ENCODE results near the gene CHRNB2.

The CHRNB2 gene

DNA sequence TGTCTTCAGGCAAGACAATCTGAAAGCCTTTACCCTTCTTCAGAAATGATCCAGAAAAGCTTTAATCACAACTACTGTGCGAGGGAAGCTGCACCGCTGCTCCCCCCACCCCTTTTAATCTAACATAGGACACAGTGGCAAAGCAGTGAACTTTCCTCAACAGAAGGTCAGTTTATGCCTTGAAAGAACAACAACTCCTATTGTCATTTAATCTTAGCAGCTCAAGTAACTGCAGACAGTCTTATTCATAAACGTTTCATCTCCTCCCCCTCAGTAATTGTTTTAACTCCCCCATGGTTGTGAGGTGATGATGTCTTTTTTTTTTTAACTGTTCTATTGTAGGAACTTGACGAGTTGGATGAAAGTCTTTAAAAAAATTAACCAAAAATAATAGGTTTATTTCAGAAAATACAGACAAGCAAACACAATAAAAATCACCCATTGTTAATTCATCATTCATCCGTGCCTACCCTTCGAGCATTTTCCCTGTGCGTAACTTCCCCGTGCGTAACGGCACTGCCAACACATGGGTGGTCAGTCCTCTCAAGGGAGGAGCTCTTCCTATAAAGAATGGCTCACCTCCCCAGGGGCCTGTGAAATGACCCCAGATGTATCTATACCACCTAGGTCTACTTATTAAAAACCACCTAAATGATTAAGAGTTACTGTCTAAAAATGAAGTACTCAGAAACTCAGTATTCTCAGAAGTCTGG, 43.7 kb downstream of the CHRNB2 start:
- no peak for DNase-seq

DNA sequence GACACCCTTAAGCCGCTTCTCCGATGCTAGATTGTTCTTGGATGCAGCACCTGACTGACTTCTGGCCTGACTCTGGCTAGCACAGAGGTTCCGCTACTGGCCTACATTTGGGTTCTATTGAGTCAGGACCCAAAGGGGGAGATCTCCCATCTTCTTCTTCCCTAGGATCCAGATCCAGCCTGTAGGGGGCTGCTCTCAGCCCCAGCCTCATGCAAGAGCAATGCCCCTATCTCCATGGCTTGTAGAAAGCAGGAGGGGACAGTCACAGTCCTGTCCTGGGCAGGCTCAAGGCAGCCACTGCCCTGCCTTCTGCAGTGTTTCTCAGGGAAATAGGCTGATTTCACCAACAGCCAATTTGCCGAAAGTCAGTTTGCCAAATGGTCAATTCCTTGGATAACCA, 46.7 kb downstream of the CHRNB2 start:
- no peak for DNase-seq

DNA sequence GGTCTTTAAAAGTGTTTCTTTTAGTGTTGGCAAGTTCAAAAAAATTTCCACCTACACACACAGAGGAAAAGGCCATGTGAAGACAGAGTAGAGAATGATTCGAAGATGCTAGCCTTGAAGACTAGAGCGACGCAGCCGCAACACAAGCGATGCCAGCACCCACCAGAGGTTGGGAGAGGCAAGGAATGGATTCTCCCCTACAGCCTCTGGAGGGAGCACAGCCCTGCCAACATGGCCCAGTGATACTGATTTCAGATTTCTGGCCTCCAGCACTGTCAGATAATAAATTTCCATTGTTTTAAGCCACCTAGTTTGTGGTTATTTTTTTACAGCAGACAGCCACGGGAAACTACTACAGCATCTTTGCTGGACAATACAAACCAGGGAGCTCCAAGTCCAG, 47.3 kb downstream of the CHRNB2 start:
- DNase-seq, result no peak

DNA sequence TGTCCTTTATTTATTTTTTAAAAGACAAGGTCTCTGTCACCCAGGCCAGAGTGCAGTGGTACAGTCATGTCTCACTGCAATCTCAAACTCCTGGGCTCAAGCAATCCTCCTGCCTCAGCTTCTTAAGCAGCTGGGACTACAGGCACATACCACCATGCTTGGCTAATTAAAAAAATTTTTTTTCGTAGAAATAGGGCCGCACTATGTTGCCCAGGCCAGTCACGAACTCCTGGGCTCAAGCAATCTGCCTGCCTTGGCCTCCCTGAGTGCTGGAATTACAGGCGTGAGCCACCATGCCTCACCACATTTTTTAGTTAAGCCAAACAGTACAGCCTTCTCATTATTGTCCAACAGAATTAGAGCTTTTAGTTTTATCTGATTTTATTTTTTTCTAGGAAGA, 47.8 kb downstream of the CHRNB2 start:
- no peak for DNase-seq

GRCh38 chr1:154616659-154617345, 49.2 kb downstream of the CHRNB2 start:
- no peak for DNase-seq

- DNase-seq, result no peak
Measured at GRCh38 chr1:154619181-154619948, 51.8 kb downstream of the CHRNB2 start.

DNA sequence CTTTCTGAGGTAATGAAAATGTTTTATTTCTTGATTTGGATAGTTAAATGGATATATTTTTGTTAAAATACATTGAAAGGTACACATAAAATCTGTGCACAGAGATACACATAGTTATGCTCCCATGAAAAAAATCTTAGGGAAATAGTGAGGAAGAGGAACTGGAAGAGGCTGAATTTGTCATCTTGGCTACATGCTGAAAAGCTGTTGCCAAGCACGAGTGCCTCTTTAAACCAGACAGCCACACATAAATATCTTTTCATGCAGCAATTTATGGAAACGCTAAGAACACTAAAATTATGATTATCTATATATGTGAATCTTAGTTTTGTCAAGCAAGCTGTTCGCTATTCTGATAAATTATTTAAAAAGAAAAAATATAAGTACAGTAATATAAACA, 53.2 kb downstream of the CHRNB2 start:
- DNase-seq, result no peak

- no peak for DNase-seq
Measured at GRCh38 chr1:154621875-154622274, 54.3 kb downstream of the CHRNB2 start.

DNA sequence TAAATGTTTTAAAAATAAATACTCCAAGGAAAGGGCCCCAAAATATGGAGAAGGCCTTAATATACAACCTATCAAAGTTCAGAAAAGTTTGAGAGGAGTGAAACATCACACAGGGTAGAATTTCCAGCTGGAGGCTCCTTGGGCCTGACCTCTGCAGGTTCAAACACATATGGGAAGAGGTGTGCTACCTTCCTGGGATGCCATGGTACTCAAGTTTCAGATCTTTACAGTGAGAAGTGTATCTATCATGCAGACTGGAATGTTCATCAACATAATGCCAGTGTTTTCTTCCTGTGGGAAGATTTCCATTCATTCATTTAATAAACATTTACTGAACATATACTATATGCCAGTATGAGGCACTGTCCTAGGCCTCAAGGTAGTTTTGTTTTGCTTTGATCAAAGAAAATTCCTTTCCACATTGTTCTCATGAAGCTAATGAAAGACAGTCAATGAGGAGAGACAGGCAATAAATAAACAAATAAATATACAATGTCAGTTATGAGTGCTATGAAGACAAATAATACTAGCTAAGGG, 55.0 kb downstream of the CHRNB2 start:
- no peak for DNase-seq

GRCh38 chr1:154623358-154623757, 55.8 kb downstream of the CHRNB2 start:
- no peak for DNase-seq

- no peak for DNase-seq
Measured at GRCh38 chr1:154624746-154625643, 57.4 kb downstream of the CHRNB2 start.

DNA sequence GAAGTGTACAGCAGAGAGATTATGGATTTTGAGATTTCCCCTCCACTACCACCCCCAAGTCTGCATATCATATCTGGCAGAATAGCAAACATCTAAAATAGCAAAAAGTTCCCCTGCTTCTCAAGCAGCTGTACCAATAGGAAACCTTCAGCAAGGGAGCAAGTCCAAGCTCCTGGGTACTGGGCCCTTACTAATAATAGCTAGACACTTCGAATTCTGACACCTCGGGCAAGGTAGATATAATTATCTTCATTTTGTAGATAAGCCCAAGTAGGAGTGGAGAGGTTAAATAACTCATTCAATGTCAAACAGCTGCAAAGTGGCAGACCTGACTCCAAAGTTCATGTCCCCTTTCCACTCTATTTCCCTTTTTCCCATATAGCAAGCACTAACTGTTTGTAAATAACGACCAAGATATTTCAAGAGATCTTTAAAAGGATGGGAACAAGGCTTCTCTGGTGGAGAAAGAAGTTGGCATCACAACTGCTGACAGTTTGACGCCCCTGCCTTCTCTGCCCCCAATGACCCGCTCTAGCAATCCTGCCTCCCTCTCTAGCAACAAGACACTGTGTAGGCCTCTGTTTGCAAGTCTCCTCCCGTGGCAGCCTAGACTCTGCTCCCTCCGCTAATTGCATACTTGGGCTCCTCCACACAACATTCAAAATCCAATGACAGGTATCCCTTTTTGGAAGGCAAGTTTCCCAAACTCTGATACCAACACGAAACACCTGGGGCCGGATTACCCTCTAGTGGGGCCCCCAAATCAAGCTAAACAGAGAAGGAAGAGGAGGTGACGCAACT, 59.1 kb downstream of the CHRNB2 start:
- DNase-seq, result no peak

- DNase-seq, result peak; percentile 87 to 96
Measured at GRCh38 chr1:154627257-154628120, 59.9 kb downstream of the CHRNB2 start.

GRCh38 chr1:154628121-154628405, 60.5 kb downstream of the CHRNB2 start:
- DNase-seq, result no peak

- DNase-seq, result no peak
Measured at GRCh38 chr1:154629061-154629674, 61.6 kb downstream of the CHRNB2 start.

All from NCI-H187 (cell line).